Aorta (tissue), 5 donors: Measurements from ENCODE around the gene SLC8A1. TPM values are rescaled to one million over a fixed set of nuclear protein-coding genes. Genes with fewer than 3 reads are reported as not detected.

Experiments used
- ATAC-seq: fragments of 200-7000 bp; cut with Tn5 transposase; one replicate; pipeline ENCODE4 v1.9.1; 2022; ENCODE audit warnings: moderate library complexity; ENCODE audit not compliant: low FRiP score
- DNase-seq, 2 donors: peaks; one replicate each; pipeline ENCODE4 v3.0.0-alpha.2; 2020
- H3K27ac ChIP-seq, 2 donors: one replicate each; pipeline ENCODE4 v1.5.1; 2013; ENCODE audit warnings: low read length in 2 of 2, mild to moderate bottlenecking in 2 of 2, moderate library complexity in 2 of 2, control low read depth in 1 of 2, inconsistent platforms in 1 of 2, low read depth in 1 of 2
- H3K27me3 ChIP-seq, 2 donors: one replicate each; pipeline ENCODE4 v1.6.1; 2013; ENCODE audit warnings: control low read depth in 1 of 2, low read length in 1 of 2, mild to moderate bottlenecking in 1 of 2, moderate library complexity in 1 of 2; ENCODE audit not compliant: insufficient read depth in 2 of 2, control insufficient read depth in 1 of 2
- H3K36me3 ChIP-seq, 2 donors: one replicate each; pipeline ENCODE4 v1.6.1; 2013; ENCODE audit warnings: control low read depth in 1 of 2, low read length in 1 of 2, mild to moderate bottlenecking in 1 of 2; ENCODE audit not compliant: insufficient read depth in 2 of 2, control insufficient read depth in 1 of 2
- H3K4me1 ChIP-seq, 2 donors: one replicate each; pipeline ENCODE4 v1.6.1; 2013; ENCODE audit warnings: low read length in 2 of 2, control low read depth in 1 of 2, mild to moderate bottlenecking in 1 of 2, moderate library complexity in 1 of 2; ENCODE audit not compliant: insufficient read depth in 2 of 2, control insufficient read depth in 1 of 2
- H3K4me3 ChIP-seq, 2 donors: one replicate each; pipeline ENCODE4 v1.5.1; 2013; ENCODE audit warnings: low read length in 2 of 2, control low read depth in 1 of 2, mild to moderate bottlenecking in 1 of 2
- H3K9me3 ChIP-seq: one replicate; pipeline ENCODE4 v1.6.1; 2013; ENCODE audit warnings: mild to moderate bottlenecking, low read length; ENCODE audit not compliant: control insufficient read depth
- WGBS, 2 donors: extraction: QIAGEN DNeasy Blood & Tissue Kit; methylation state at CpG; one replicate each; pipeline ENCODE4 v1.1.7; 2013; 5-methylcytosine and 5-hydroxymethylcytosine counted together
- intact Hi-C, 2 donors: fragments of 100-400 bp; cut with DNase I; formaldehyde crosslinking; loops; one replicate each; pipeline versions ENCODE4 v1.14.2 to v1.15.0; 2022
- polyA plus RNA-seq, 2 donors: library from polyadenylated mRNA; stranded (reverse); fragments of 200-250 nt; gene quantifications; one replicate each; pipeline ENCODE4 v1.2.3, GENCODE V29; 2013
- total RNA-seq, 2 donors: library from RNA; stranded (reverse); fragmentation: NEBNext Ultra II Directional; extraction: Animal tissue kit (Norgen Biotek cat#: 25700); gene quantifications; one replicate each; pipeline ENCODE4 v1.2.1, GENCODE V29; 2021
- donor health status: healthy with polysubstance abuse.
- donor health status: Bipolar disorder and iron deficiency.
- donor health status: DM: no; HTN: no; CAD: no.
- donor health status: DM: no; HTN: no; CAD: no.
- donor health status: DM: yes; HTN: yes; CAD: no.

Gene SLC8A1
- total and polyA plus RNA-seq, 4 donors = 0.38 to 35.9 (median 15.7) TPM

DNA sequence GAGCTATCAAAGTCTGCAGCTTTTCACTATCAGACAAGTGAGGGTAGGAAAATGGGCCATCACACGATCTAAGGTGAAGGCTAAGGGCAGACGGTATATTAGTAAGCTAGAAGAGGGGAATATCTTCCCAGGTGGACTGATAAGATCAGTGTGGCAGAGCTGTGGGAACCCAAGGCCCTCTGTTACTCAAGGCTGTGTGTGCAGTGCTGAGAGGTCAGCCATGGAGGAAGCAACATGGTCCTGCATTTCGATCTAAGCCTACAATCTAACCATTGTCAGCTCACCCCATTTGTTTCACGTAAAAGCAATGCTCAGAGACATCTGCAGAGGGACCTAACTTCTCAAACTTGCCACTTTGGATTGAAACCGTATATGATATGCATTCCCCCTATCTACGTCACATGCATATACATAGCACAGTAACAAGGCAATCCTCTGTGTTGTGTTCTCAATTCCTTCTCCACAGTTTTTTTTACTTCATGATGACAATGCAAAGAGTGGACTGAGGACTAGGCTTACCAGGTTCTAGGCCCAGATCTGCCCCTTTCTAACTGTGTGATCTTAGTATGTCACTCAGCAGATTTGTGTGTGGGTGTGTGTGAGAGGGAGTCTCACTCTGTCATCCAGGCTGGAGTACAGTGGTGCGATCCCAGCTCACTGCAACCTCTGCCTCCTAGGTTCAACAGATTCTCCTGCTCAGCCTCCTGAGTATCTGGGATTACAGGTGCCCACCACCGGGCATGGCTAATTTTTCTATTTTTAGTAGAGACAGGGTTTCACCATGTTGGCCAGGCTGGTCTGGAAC lies 45.2 kb downstream of the SLC8A1 start:
- H3K4me3 ChIP-seq = no peak overlapping the region
- no peaks in the 10 kb centered on the region for H3K4me1 ChIP-seq
- 95 to 97% methylated on average over 8 of the region's 8 CpGs for WGBS, 2 donors
- no peaks in the 10 kb centered on the region for H3K27me3 ChIP-seq
- no peaks in the 10 kb centered on the region for H3K9me3 ChIP-seq
- DNase-seq (no peak), ATAC-seq (no peak)
- H3K27ac ChIP-seq = no peak overlapping the region
- intact Hi-C loops = no loop called here
- H3K36me3 ChIP-seq = no peaks in the 10 kb centered on the region

DNA sequence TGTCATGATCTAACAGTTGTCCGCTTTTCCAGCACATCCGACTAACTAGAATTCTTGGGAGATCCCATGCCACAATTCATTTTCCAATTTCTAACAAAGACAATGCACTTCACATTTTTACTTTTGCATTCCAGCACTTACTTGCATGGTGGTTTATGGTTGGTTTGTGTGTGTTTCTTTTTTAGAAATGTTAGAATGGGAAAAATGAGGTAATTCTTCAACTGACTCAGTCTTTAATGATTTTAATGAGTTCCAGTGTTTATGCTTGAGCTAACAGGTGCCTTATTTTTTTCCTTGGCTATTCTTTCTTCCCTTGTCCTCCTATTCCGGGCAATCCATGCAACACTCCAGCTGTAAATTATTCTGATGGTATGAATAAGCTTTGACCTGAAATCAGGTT lies 46.4 kb downstream of the SLC8A1 start:
- no peak overlapping the region for H3K27ac ChIP-seq
- no peaks in the 10 kb centered on the region for H3K36me3 ChIP-seq
- DNase-seq = no peak
- intact Hi-C loops = no loop called here
- no peak overlapping the region for H3K4me3 ChIP-seq
- H3K9me3 ChIP-seq = no peaks in the 10 kb centered on the region
- ATAC-seq = no peak
- peaks cover 0 to 4% of the 10 kb centered on the region in 2 donors for H3K4me1 ChIP-seq
- WGBS, 2 donors = 87 to 89% methylated on average over 3 of the region's 3 CpGs
- no peaks in the 10 kb centered on the region for H3K27me3 ChIP-seq

DNA sequence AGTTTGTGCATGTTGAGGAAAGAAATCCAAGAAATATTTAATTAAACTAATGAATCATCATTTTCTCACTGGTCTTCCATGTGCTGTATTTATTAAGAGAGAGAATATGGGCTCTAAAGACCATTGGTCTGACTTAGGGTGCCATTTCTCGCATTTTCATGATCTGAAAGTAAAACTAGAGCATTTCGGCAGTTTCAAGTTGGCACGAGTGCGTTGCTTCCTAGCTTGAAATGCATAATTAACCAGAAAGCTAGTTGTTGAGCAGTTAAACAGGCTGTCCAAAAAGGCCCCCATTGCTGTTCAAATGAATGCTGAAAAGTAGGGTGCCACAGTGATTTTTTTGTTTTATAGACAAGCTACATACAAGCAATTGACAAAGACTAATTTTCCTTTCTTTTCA lies 47.4 kb downstream of the SLC8A1 start:
- Histone ChIP-seq H3K4me3 (no peak overlapping the region), H3K27me3 (no peaks in the 10 kb centered on the region), H3K4me1 (peaks cover 0 to 5% of the 10 kb centered on the region in 2 donors), H3K27ac (no peak overlapping the region), H3K9me3 (no peaks in the 10 kb centered on the region), H3K36me3 (no peaks in the 10 kb centered on the region)
- DNase-seq = no peak
- ATAC-seq = no peak
- intact Hi-C loops = loop anchor here in 1 of 2 donors (5.0 kb wide), 1 partner anchor 33 kb away; no protein-coding TSS in a partner anchor
- WGBS, 2 donors = 90 to 93% methylated on average over 4 of the region's 4 CpGs

DNA sequence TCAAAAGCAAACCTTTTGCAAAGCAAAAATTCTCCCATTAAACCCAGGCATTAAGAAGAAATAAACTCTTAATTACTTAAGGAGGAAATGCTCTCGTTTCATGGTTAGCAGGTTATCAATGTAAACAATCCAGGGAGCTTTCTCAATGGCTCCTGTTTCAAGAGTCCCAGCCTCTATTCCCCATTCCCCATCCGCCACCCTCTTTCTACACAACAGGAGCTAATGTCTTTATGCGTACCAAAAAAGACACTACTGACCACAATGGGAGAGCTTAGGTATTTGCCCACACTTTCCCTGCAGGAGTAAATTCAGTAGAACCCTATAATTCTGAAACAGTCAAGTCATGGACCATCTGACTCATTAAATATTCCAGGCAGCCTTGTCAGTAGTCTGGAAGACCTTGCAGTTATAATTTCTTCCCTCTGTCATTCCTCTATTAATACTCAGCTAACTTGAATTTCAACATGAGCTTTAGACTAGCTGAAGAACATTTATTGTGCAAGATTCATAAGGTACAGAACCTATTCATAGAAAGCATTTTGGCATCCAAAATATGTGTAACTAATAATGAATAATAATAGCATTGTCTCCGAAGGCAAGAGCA lies 48.6 kb downstream of the SLC8A1 start:
- H3K9me3 ChIP-seq = no peaks in the 10 kb centered on the region
- H3K4me1 ChIP-seq = peaks cover 0 to 5% of the 10 kb centered on the region in 2 donors
- H3K27ac ChIP-seq = no peak overlapping the region
- peak; percentile 26 for ATAC-seq
- H3K27me3 ChIP-seq = no peaks in the 10 kb centered on the region
- intact Hi-C loops = loop anchor here in 1 of 2 donors (5.0 kb wide), 1 partner anchor 34 kb away; no protein-coding TSS in a partner anchor
- WGBS, 2 donors = 72 to 77% methylated on average over 4 of the region's 4 CpGs
- no peak overlapping the region for H3K4me3 ChIP-seq
- no peaks in the 10 kb centered on the region for H3K36me3 ChIP-seq
- DNase-seq = no peak

DNA sequence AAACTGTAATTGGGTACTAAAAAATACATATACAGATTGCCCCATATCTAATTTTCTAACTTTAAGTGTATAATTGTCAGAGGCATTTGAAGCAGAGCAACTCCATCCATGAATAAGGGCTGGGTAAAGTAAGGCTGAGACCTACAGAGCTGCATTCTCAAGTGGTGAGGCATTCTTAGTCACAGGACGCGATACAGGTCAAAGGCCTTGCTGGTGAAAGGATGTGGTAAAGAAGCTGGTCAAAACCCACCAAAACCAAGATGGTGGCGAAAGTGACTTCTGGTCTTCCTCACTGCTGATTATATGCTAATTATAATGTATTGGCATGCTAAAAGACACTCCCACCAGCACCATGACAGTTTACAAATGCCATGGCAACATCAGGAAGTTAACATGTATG lies 50.0 kb downstream of the SLC8A1 start:
- Histone ChIP-seq H3K36me3 (no peaks in the 10 kb centered on the region), H3K4me3 (no peak overlapping the region), H3K27ac (no peak overlapping the region), H3K27me3 (no peaks in the 10 kb centered on the region), H3K4me1 (peaks cover 0 to 5% of the 10 kb centered on the region in 2 donors), H3K9me3 (no peaks in the 10 kb centered on the region)
- no peak for ATAC-seq
- intact Hi-C loops = loop anchor here in 1 of 2 donors (5.0 kb wide), 1 partner anchor 35 kb away; no protein-coding TSS in a partner anchor
- DNase-seq = no peak
- WGBS, 2 donors = 96 to 97% methylated on average over 3 of the region's 3 CpGs

DNA sequence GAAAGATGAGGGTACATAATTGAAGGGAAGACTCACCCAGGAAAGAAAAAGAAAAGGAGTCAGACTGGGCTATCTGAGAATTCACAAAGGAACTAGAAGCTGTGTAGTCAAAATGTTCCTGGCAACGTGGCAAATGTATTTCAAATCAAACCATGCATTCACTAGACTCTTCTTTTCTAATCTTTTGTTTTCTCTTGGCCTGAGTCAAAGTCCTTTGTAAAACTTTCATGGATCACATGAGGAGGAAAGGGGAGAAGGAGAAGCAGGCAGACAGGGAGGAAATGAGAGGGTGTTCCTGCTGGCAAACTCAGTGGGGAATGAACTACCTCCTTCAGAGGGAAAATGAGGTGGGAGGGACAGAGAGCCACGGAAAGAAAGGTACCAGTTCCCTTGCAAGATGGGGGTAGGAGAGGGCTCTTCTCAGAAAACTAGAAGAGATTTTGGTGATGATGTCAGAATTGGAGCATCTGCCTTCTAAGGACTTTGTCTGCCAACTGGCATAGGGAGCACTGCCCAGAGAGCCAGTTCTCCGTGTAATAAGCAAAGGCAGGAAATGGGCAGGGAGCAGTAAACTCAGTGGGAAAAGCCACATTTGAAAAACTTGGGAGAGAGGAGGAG lies 51.4 kb downstream of the SLC8A1 start:
- no peak overlapping the region for H3K27ac ChIP-seq
- no peaks in the 10 kb centered on the region for H3K27me3 ChIP-seq
- peak overlapping the region in 1 of 2 donors; percentile 26 for H3K4me3 ChIP-seq
- ATAC-seq (peak; percentile 38), DNase-seq (no peak)
- 3 to 5% methylated on average over 3 of the region's 3 CpGs for WGBS, 2 donors
- intact Hi-C loops = loop anchor here in 1 of 2 donors (5.0 kb wide), 1 partner anchor 37 kb away; no protein-coding TSS in a partner anchor
- no peaks in the 10 kb centered on the region for H3K36me3 ChIP-seq
- peaks cover 0 to 5% of the 10 kb centered on the region in 2 donors for H3K4me1 ChIP-seq
- H3K9me3 ChIP-seq = no peaks in the 10 kb centered on the region

DNA sequence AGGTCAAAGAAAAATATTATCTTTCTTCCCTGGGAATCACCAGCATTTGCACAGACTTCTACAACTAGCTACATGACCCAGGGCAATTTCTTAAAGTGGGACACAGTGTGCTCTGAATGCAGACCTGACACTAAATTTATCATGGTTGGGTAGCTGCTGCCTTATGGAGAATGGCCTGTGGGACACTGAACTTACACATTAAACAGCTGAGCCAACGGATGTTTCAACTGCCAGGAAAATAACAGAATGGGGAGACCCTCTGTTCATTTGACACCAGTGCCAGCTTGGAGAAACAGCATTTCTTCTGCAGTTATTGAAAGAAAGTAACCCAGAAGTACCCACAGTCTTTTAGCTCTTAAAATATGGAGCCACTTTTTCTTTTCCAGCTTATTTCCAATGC lies 54.1 kb downstream of the SLC8A1 start:
- intact Hi-C loops = loop anchor here in 1 of 2 donors (10.0 kb wide), 1 partner anchor 47 kb away; no protein-coding TSS in a partner anchor
- H3K27ac ChIP-seq = no peak overlapping the region
- DNase-seq (no peak), ATAC-seq (no peak)
- peaks cover 0 to 8% of the 10 kb centered on the region in 2 donors for H3K4me1 ChIP-seq
- H3K36me3 ChIP-seq = no peaks in the 10 kb centered on the region
- no peak overlapping the region for H3K4me3 ChIP-seq
- H3K27me3 ChIP-seq = no peaks in the 10 kb centered on the region
- 86 to 93% methylated on average over 1 of the region's 1 CpG for WGBS, 2 donors
- no peaks in the 10 kb centered on the region for H3K9me3 ChIP-seq

DNA sequence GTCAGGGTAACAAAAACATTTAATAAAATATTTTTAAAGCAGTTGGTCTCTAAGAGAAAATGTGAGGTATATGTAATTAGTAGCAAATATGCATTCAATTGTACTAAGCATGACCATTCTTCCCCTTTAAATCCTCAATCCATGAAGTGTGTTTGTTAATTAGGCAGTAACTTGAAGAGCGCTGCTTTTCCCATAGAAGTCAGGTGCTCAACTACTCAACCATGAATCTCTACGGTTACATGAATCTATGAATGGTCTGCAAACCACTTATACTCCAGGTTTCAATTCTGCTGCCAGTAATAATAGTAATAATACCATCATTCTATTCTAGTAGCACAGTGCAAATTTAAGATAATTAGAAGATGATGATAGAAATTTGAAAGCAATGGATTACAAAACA lies 55.8 kb downstream of the SLC8A1 start:
- WGBS, 2 donors = 93 to 95% methylated on average over 2 of the region's 2 CpGs
- no peaks in the 10 kb centered on the region for H3K36me3 ChIP-seq
- H3K27ac ChIP-seq = no peak overlapping the region
- intact Hi-C loops = loop anchor here in 1 of 2 donors (10.0 kb wide), 1 partner anchor 49 kb away; no protein-coding TSS in a partner anchor
- ATAC-seq (no peak), DNase-seq (no peak)
- H3K9me3 ChIP-seq = no peaks in the 10 kb centered on the region
- no peaks in the 10 kb centered on the region for H3K27me3 ChIP-seq
- no peak overlapping the region for H3K4me3 ChIP-seq
- H3K4me1 ChIP-seq = peaks cover 0 to 8% of the 10 kb centered on the region in 2 donors
